Activated CD4-positive, alpha-beta T cell treated with anti-CD3 and anti-CD28 coated beads, Interleukin-2, amount 50 U/mL, for 16 hours (primary cell): ENCODE measurements around the gene CELSR1.
"Not testable (repeated sequence)": the region's sequence is repeated elsewhere in the genome, so short reads cannot be mapped to it uniquely, and the experiment has no call there.

Experiments used
- DNase-seq: peaks from one replicate; pipeline ENCODE4 v3.0.0-alpha.2; 2020

CELSR1 gene

DNA sequence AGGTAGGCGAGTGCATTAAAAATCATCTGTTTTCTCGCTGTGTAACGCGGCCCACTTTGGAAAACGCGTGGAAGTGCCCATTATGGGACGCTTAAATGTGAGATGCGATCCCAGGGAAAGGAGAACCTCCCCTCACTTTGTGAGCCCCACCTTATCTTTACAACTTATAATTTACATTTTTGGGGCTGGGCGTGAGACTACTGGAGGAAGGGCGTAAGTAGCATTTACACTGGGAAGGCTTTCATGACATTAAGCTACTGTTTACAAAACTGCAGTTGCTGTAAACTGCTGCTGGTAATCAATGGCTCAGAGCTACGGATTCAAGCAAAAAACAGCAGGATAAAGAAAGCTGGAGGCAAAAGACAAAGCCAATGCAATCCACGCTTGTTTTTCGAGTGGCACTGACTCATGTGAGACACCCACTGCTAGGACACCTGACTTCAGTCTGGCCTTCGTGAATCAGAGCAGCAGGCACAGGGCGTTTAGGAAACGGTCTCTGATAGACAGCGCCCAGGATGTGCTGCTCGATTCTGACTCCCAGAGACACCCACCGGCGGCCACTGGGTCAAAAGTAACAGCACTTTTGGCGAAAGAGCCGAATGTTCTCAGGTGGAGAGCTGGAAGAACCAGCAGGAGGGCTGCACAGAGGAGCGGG lies 123.6 kb downstream of the CELSR1 start:
- DNase-seq, result no peak

DNA sequence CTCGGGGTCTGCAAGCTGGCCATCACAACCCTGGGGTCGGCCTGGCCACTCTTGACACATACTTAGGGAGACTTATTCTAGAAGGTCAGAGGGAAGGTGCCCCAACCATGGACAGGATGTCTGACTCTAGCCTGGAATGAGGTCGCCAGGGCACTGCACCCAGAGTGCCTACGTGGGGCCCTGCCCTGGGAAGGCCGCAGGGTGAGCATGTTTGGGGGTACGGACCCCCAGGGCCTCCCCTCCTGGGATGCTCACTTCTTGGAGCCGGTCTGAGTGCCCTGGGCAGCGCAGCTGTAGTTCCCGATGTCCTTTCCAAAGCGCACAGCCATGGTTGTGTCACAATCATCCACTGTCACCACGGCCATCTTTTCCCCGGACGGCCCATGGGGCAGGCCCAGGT lies 126.1 kb downstream of the CELSR1 start:
- DNase-seq, result no peak

DNA sequence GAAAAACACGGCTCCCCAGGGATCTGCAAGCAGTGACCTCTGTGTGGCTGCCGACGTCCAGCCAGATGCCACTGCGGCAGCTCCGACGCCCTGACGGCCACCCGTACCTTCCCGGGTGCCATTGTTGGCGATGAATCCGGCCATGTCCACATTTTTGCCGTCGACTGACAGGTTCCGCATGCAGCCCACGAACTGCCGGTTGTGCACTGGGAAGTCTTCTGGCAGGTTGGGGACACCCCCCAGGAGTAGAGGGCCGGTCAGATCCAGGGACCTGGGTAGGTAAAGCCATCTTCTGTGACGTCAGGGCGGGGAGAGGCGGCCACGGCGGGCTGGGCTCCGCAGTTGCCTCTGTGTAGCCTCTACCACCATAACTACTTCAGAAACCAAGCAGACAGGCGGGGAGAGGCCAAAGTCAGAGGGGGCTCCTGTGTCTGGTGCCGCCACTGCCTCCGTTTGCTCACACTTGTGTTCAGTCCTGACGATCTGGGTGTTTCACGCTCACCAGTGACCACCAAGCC lies 127.1 kb downstream of the CELSR1 start:
- no peak for DNase-seq

DNA sequence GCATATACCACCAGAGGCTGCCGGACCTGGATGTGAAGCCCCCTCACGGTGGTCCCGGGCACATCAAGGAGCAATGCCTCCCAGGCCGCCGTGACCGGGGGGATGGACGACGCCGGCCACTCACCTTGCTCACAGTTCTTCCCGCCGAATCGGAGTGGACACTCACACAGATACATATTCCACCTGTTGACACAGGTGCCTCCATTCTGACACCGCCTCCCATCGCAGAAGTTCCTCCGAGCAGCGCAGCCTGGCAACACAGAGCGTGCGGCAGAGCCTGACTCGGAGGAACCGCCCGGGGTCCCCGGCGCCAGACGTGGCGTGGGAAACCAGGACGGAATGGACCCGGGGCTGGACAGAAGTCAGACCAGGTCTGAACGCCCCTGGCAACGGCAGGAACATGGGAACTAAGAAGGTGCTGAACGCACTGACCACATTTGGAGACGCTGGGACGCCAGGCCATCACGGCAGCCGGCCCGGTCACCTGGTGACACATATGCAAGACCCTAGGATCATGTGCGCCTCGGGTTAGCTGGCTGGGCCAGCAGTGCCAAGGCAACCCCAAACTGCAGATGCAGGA lies 127.7 kb downstream of the CELSR1 start:
- no peak for DNase-seq

DNA sequence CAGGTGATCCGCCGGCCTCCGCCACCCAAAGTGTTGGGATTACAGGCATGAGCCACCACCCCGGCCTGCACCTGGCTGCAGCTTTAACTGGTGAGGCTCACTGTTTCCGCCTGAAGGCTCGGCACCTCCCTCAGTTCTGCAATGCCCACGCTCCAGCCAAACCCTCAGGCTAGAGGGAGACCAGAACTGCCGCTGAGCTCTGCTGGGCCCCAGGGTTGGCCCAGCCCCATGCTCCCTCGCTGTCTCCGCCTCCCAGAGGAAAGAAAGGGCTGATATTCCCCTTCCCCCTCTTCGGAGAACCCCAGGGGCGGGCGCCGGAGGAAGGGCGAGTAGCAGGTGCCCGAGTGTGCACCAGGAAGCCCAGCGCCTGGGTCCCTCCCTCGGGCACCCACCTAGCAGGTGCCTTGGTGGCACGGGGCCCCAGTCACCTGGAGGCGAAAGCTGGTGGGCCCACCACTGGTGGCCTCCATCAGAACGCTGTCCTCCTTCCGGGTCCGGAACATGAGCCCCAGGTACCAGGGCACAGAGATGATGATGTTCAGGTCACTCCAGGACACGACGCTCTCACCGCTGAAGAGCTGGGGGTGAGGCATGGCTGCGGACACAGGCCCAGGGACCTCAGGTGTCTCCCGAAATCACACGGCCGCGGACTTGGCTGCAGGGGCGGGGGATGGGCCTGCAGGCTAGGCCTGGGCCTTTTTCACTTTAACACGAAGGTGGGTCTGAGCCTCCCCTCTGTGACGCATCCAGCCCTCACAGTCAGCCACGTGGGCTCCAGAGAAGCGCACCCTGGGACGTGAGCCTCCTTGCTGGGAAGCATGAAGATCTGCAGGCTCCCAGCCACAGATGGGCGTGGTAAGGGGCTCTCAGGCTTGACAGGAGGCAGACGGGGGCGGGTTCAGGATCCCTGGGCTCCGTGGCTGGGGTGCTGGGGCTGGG lies 128.6 kb downstream of the CELSR1 start:
- DNase-seq, result no peak

DNA sequence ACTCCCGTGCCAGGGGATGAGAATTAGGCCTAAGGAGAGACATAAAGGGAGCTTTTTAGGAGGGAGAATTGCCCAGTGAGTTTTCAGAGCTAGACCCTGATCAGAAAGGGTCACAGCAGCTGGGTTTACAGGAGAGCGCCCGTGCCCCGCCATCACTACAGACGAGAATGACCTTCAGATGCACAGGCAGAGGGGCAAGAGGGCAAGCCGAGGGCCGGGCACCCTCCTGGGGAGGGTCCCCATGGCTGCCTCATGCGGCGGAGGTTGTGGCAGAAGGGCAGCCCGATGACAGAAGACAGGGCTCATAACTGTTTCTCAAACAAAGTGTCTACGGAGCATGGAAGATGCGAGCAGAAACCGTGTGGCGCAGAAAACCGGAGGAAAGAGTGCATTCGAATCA lies 129.7 kb downstream of the CELSR1 start:
- DNase-seq, result no peak

DNA sequence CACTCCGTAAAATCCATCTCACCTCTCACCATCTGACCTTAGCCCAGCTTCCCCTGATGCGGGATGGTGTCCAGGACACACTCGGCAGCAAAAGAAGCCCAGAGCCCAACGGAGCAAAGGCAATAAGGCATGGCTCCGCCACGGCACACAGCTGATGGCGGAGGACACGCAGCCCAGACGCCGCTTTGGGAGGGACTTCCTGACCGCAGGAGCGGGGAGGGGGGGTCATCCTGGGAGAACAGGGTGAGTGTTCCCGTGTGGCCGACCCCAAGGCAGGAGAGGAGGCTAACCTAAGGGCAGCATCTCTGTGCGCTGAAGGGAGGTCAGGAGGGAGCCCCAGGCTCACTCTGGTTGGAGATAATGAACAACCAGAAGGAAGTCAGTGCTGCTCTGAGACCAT lies 130.6 kb downstream of the CELSR1 start:
- DNase-seq, result no peak

DNA sequence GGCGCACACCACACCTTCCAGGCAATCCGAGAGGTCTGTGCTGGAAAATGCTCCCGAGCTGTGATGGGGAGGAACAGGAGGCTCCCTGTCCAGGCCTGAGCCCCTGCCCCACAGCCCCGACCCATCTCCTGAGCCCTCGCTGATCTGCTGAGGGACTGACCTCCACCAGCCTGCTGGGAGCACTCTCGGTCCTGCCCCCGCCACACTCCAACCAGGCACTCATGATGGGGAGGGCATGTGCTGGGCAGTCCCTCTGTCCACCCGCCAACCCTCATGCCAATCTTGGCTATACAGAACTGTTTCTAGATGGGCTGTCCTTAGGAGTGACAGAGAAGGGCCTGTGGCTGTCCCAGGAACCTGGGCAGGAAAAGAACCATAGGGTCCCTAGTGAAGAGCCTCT lies 131.1 kb downstream of the CELSR1 start:
- no peak for DNase-seq

DNA sequence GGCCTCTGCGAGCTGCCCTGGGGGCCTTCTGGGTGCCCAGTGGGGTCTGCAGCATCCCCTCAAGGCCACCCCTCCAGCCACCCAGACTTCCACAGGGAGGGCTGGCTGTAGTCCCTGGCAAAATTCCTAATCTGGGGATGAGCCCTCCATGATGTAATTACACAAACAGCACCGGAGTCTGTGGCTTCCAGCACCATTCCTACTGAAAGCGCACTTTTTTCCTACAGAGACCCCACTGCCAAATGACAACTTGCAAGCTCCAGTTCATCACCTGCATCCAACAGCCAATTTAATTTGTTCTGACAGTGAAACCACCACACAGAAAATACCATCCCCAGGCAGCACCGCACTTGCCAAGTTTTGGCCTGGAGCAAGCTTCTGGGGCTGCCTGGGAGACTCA lies 131.5 kb downstream of the CELSR1 start:
- no peak for DNase-seq

DNA sequence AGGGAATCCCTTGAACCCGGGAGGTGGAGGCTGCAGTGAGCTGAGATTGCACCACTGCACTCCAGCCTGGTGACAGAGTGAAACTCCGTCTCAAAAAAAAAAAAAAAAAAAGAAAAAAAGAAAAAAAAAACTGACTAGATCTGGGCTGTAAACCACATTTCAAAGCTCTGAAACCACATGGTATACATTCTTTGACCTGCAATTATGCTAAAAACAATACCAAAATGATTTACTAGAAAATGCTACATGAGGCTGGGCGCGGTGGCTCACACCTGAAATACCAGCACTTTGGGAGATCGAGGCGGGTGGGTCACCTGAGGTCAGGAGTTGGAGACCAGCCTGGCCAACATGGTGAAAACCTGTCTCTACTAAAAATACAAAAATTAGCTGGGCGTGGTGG lies 133.5 kb downstream of the CELSR1 start:
- not testable (repeated sequence) for DNase-seq

DNA sequence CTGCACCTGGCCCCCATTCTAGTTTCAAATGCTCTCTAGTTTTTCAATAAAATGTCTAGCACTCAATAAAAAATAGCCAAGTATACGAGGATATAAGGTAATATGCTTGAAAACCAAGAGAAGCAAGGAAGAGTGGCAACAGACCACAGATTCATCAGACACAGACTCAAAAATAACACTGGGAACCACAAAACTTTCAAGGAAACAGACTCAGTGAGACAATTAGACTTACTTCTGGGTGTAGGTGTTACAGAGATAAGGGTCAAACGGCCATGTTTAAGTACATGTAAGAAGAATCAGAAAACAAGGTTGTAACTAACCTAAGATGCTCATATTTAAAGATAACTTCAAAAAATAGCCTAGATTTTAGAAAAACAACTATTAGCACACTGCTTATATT lies 134.9 kb downstream of the CELSR1 start:
- no peak for DNase-seq

DNA sequence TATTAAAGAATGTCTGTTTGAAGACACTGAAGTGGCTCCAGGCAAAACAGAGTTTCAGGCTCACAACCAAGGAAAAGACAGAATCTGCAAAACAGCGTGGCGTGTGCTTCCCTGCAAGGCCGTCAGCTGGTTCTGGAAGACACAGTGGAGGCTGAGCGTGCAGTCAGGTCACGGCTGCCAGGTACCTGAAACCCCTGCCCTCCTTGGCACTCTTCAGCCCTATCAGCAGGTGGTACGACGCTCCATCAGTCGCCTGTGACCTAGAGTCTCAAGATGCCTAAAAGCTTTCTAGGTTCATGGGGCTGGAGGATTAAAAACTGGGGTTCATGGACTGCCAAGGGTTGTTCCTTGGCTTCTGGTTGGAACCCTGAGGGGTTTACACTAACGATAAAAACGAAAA lies 136.1 kb downstream of the CELSR1 start:
- no peak for DNase-seq

DNA sequence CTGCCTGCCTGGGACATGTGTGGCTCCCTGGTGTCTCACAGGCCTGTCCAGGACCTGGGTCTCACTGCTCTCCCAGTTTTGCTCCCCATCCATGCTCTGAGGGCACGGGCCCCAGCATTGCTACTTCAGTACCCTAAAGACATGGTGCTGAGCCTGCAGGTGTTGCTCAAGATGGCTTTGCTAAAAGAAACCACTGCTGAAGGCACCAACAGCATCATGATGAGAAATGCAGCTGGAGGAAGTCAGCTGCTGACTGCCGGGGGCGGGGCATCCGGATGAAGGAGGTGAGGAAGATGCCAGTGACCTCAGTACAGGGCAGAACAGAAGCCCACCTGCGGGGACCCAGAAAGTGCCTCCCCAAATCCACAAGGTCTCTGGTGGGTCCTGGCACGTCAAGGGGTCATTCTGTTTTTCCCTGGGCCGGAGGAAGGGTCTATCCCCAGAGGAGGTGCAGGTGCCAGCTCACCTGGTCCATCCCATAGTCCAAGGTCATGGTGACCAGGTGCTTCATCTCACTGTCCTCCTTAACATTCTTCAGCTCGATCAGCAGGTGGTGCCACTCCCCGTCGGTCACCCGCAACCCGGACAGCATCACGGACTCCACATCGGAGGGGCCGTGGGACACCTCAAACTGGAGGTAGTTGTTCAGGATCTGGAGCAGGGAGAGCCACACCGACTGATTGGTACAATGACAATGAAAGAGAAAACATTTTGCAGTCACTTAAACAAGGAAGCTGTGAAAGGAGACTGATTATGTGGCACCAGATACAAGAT lies 138.0 kb downstream of the CELSR1 start:
- no peak for DNase-seq

DNA sequence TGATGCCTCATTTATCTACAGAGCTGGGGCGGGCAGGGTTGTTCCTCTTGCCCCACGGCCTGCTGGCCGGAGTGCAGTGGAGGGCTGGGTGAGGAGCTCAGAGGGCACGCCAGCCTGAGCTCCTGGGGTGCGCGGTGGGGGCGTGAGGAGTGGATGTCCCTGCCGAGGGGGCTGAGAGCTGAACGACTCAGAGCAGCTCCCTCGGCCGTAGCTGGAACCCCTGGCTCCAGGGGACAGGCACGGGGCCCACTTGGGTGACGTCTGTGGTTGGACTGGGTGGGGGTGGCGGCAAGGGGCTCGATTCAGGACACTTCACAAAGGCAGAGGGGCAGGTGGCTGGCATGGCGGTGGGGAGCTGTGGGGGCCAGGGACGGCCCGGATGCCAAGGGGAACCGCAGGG lies 139.5 kb downstream of the CELSR1 start:
- DNase-seq, result no peak

DNA sequence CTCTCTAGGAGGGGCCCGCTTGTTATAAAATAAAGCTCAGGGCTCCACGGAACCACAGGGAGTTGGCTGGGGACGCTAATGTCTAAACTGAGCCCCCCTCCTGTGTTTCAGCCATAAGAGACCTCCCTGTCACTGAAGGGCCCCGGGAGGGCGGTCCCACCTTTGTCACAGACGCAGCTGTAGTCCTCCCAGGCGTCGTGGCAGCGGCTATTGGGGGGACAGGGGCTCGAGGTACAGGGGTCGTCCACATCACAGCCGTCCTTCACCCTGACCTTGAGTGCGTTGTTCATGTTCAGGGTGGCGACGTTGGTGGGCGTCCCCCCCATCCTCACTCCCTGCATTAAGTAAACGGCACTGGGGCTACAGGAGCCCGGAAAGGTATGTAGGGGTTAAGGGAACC lies 139.9 kb downstream of the CELSR1 start:
- no peak for DNase-seq

DNA sequence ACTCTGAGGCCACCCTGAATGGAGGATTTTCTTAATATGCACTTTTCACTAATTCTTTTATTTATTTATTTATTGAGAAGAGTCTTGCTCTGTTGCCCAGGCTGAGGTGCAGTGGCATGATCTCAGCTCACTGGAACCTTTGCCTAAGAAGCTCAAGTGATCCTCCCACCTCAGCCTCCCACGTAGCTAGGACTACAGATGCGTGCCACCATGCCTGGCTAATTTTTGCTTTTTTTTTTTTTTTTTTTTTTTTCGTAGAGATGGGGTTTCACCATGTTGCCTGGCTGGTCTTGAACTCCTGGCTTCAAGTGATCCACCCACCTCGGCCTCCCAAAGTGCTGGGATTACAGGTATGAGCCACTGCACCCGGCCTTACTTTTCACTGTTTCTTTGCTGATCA lies 140.4 kb downstream of the CELSR1 start:
- DNase-seq, result not testable (repeated sequence)

DNA sequence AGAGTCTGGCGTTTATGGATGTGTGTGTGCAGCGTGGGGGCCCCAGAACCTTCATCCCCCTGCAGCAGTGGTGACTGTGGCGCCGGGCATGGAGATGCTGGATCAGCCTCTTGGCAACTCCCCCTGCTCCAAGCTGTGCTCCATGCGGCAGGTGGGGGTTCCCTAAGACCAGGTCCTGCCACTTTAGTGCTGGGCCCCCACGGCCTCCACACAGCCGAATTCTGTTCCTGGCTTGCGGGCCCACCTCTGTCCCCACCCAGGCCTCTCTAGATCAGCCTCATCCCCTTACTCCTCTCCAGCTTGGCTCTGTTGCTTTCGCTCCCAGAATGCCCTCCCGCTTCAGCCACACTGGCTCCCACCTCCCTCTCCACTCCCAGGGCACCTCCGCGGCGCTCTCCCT lies 142.3 kb downstream of the CELSR1 start:
- DNase-seq, result no peak

DNA sequence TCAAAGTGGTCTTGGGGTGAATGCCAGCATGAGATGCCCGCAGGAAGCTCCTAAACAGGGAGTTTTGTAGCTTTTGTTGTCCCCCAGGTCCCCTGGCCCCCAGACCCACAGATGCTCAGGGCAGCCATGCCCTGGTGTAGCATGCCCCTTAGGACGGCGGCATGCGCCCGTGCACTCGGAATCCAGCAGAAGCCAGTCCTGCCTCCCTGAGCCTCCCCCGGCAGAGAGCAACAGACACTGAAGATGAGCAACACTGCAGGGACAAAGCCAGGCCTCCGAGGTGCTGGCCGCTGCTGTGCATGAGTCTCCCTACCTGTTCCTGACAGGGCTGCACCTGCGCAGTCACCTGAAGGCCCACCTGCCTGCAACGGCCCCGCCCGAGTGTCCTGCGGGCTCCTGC lies 142.8 kb downstream of the CELSR1 start:
- no peak for DNase-seq

DNA sequence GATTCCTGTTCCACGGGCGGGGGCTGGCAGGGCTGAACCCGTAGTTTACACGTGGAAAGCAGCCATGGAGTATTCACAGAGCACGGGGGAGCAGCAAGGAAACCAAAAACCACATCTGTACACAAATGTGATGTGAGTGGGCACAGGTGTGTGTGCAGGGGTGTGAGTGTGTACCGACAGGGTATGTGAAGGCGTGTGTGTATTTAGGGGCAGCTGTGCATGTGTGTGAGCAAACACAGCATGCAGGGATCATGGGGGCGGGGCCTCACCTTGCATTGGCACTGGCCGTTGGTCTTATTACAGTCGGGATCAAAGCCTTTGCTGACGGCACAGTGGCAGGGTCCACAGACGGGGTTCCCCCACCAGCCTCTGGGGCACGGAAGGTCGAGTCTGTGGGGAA lies 143.5 kb downstream of the CELSR1 start:
- no peak for DNase-seq

DNA sequence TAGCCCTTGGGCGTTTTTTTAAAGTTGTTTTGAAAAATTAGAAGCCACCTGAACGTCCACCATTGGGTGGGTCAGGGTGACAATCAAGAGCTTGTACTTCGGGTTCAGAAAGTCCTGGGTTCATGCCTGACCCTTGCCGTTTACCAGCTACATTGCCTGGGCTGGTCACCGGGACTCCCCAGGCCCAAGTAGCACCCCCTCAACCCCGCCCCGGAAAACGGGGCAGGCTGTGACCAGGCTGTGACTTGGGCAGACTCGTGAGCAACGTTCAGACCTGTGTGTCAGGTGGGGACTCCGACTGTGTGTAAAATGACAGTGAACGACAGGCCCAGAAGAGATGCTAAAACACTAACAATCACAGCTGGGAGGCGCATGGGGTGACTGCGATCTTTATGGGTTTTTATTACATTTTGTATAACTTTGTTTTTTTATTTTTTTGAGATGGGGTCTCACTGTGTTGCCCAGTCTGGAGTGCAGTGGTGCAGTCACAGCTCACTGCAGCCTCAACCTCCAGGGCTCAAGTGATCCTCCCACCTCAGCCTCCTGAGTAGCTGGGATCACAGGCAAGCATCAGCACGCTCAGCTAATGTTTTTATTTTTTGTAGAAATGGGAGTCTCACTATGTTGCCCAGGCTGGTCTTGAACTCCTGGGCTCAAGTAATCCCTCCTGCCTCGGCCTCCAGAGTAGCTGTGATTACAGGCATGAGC lies 145.1 kb downstream of the CELSR1 start:
- no peak for DNase-seq

DNA sequence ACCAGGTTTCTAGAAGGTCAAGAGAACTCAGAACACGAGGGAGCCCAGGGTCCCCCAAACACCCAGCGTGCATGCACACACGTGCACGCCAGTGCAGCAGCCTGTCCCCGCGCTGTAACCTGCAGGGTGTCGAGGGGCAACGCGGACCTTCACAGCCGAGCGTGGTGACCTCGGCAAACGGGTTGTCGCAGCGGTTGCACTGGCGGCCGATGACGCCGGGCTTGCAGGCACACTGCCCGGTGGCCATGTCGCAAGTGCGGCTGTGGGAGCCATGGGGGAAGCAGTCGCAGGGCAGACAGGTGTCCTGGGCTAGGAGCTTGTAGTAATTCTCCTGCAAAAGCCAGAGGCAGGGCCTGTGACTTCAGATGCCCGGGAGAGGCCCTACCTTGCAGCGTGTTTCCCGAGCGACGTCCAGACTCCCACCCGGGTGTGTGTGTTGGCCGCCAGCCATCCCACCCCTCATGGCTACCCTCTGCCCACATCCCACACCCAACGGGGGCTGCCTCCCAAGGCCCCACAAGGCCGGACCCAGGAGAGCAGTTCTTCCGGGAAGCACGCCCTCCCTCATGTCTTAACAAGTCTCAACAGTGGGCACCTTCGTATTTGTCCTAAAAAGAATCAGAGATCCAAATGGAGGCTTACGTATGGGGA lies 145.8 kb downstream of the CELSR1 start:
- DNase-seq, result no peak
